Lung (tissue), 12 donors: ENCODE data around the gene CACNA1D. TPM values are rescaled to one million over a fixed set of nuclear protein-coding genes. Genes with fewer than 3 reads are reported as not detected.

Source experiments
- ATAC-seq: fragments of 200-7000 bp; cut with Tn5 transposase; one replicate; pipeline ENCODE4 v1.9.1; 2020; ENCODE audit warnings: moderate number of reproducible peaks; ENCODE audit not compliant: insufficient read depth, low FRiP score
- DNase-seq, 3 donors: peaks; one replicate each; pipeline ENCODE4 v3.0.0-alpha.2; 2013 to 2017
- H3K27ac ChIP-seq, 2 donors: one replicate each; pipeline ENCODE4 v1.5.1; 2013; ENCODE audit warnings: mild to moderate bottlenecking in 2 of 2, moderate library complexity in 2 of 2, control low read depth in 1 of 2, inconsistent platforms in 1 of 2, low read depth in 1 of 2, low read length in 1 of 2
- H3K27me3 ChIP-seq, 3 donors: one replicate each; pipeline ENCODE4 v1.5.1; 2013; ENCODE audit warnings: low read length in 2 of 3; ENCODE audit not compliant: control insufficient read depth in 3 of 3, insufficient read depth in 3 of 3
- H3K36me3 ChIP-seq, 4 donors: one replicate each; pipeline ENCODE4 v1.5.1; 2013; ENCODE audit warnings: low read length in 4 of 4, mild to moderate bottlenecking in 1 of 4, moderate library complexity in 1 of 4; ENCODE audit not compliant: control insufficient read depth in 4 of 4, insufficient read depth in 4 of 4
- H3K4me1 ChIP-seq, 5 donors: one replicate each; pipeline ENCODE4 v1.5.1; 2013; ENCODE audit warnings: low read length in 5 of 5, mild to moderate bottlenecking in 2 of 5, moderate library complexity in 1 of 5; ENCODE audit not compliant: control insufficient read depth in 5 of 5, insufficient read depth in 5 of 5
- H3K4me3 ChIP-seq: one replicate; pipeline ENCODE4 v1.5.1; 2013; ENCODE audit warnings: mild to moderate bottlenecking, control low read depth, moderate library complexity
- H3K9ac ChIP-seq, 2 donors: one replicate each; pipeline ENCODE4 v1.5.1; 2013; ENCODE audit warnings: low read length in 2 of 2, control low read depth in 1 of 2; ENCODE audit not compliant: insufficient read depth in 1 of 2
- H3K9me3 ChIP-seq, 4 donors: one replicate each; pipeline ENCODE4 v1.5.1; 2013; ENCODE audit warnings: low read length in 3 of 4, mild to moderate bottlenecking in 1 of 4, moderate library complexity in 1 of 4; ENCODE audit not compliant: control insufficient read depth in 4 of 4, insufficient read depth in 3 of 4
- WGBS, 2 donors: extraction: QIAGEN DNeasy Blood & Tissue Kit; methylation state at CpG; one replicate each; pipeline ENCODE4 v1.1.7; 2013; 5-methylcytosine and 5-hydroxymethylcytosine counted together
- polyA plus RNA-seq, 2 donors: library from polyadenylated mRNA; stranded (reverse); fragments of 200-250 nt; gene quantifications; one replicate each; pipeline ENCODE4 v1.2.1, GENCODE V29; 2013
- total RNA-seq, 2 donors: library from RNA; depleted of rRNA in 1 of 2; stranded (reverse); fragments of >200 nt in 1 of 2; gene quantifications; one replicate each; pipeline ENCODE4 v1.2.1, GENCODE V29; 2014 to 2021
- TF ChIP-seq, protein P1 (sequence below): IDR thresholded peaks from 2 replicates; pipeline ENCODE4 v1.5.1; 2012; ENCODE audit warnings: mild to moderate bottlenecking; ENCODE audit errors: control extremely low read depth, extremely low read depth
- donor health status: control.
- donor health status: control.
- donor health status: Bipolar disorder and iron deficiency.
- donor health status: healthy.
- donor health status: DM: yes; HTN: yes; CAD: no.

The CACNA1D gene
- total and polyA plus RNA-seq, 4 donors = 2.7 to 96.8 (median 23.1) TPM

DNA sequence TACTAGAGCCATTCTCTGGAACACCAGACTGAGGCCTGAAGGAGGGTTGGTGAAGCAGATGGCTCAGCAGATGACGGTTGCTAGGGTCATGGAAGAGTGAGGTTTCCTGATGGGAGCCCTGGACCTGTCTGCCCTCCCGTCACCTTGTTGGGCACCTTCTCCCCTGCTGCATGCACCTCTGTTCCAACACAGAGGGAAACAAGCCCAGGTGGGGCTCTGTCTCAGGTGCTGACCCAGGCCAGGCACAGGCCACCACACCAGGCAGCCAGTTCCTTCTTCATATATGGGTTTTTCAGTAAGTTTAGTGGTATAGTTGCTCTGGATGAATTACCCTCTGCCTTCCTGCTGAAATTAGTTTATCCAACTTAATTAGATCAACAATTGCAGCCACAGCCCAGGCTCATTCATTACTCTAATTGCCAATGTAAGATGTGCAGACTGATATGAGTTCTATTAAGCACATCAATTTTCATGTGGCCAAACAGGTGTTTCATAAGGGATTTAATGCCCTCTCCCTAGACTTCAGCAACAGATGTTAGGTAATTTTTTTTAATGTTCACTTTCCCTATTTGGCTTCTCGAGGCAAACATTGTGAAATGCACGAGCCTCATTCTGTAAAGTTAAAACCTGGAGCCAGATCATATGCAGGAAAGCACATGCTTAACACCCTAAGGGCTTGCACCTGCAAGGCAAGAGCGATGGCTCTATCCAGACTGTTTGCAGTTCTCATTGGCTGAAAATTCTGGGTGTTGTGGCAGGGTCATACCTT is 177.0 kb downstream of the CACNA1D start:
- 66 to 74% methylated on average over 5 of the region's 5 CpGs for WGBS, 2 donors
- Histone ChIP-seq H3K9ac (no peak overlapping the region), H3K27ac (no peak overlapping the region), H3K36me3 (peaks cover 0 to 17% (median 3%) of the 10 kb centered on the region in 4 donors), H3K27me3 (no peaks in the 10 kb centered on the region), H3K4me1 (peaks cover 0 to 53% (median 15%) of the 10 kb centered on the region in 5 donors), H3K9me3 (no peaks in the 10 kb centered on the region), H3K4me3 (no peak overlapping the region)
- no peak for DNase-seq
- no peak for ATAC-seq
- TF ChIP-seq, protein P1, sequence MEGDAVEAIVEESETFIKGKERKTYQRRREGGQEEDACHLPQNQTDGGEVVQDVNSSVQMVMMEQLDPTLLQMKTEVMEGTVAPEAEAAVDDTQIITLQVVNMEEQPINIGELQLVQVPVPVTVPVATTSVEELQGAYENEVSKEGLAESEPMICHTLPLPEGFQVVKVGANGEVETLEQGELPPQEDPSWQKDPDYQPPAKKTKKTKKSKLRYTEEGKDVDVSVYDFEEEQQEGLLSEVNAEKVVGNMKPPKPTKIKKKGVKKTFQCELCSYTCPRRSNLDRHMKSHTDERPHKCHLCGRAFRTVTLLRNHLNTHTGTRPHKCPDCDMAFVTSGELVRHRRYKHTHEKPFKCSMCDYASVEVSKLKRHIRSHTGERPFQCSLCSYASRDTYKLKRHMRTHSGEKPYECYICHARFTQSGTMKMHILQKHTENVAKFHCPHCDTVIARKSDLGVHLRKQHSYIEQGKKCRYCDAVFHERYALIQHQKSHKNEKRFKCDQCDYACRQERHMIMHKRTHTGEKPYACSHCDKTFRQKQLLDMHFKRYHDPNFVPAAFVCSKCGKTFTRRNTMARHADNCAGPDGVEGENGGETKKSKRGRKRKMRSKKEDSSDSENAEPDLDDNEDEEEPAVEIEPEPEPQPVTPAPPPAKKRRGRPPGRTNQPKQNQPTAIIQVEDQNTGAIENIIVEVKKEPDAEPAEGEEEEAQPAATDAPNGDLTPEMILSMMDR = no peak

DNA sequence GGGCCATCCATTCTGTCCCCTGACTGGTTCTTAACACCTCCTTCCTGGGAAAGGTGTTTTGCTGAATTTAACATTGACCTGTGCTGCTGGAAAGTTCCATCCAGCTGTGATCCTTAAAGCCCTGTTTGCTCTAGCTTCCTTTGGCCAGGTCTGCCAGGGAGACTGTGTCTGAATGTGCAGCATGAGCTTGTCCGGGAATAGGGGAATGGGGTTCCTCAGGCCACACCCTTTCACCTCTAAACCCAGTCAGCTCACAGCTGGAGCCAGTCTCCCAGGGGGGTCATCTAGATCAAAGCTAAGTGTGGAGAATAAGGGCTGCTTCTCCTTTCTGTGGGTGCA is 177.5 kb downstream of the CACNA1D start:
- TF ChIP-seq, protein P1 = no peak
- no peak overlapping the region for H3K27ac ChIP-seq
- no peak overlapping the region for H3K9ac ChIP-seq
- H3K27me3 ChIP-seq = no peaks in the 10 kb centered on the region
- 59 to 65% methylated on average over 1 of the region's 1 CpG for WGBS, 2 donors
- peaks cover 0 to 12% (median 2%) of the 10 kb centered on the region in 4 donors for H3K36me3 ChIP-seq
- no peak for ATAC-seq
- no peak overlapping the region for H3K4me3 ChIP-seq
- DNase-seq = peak in 1 of 3 donors; percentile 17
- peaks cover 0 to 53% (median 15%) of the 10 kb centered on the region in 5 donors for H3K4me1 ChIP-seq
- no peaks in the 10 kb centered on the region for H3K9me3 ChIP-seq

DNA sequence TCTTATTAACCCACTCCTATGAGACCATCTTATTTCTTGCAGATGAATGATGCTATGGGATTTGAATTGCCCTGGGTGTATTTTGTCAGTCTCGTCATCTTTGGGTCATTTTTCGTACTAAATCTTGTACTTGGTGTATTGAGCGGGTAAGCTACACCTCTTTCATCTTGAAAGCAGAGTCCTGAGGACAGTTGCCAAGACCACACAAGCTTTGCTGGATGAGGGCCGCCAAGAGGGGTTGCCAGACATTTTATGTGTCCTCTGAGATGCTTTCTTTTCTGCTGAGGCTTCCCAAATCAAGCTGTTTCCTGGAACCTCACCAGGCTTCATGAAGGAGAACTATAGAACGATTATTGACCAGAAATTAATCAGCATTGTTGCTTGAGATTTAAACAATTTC is 178.6 kb downstream of the CACNA1D start:
- ATAC-seq (no peak), DNase-seq (peak; percentile 92 to 98 (median 98))
- peaks cover 0 to 16% (median 5%) of the 10 kb centered on the region in 4 donors for H3K36me3 ChIP-seq
- TF ChIP-seq, protein P1 = no peak
- no peak overlapping the region for H3K27ac ChIP-seq
- no peak overlapping the region for H3K9ac ChIP-seq
- WGBS, 2 donors = 73 to 87% methylated on average over 5 of the region's 5 CpGs
- H3K4me3 ChIP-seq = no peak overlapping the region
- H3K27me3 ChIP-seq = no peaks in the 10 kb centered on the region
- peaks cover 0 to 53% (median 15%) of the 10 kb centered on the region in 5 donors for H3K4me1 ChIP-seq
- H3K9me3 ChIP-seq = no peaks in the 10 kb centered on the region
